GM23338 (cell line): ENCODE measurements around the gene BSCL2. TPM values are rescaled to one million over a fixed set of nuclear protein-coding genes. Genes with fewer than 3 reads are reported as not detected.

Source experiments
- ATAC-seq: fragments of 200-7000 bp; cut with Tn5 transposase; 3 replicates; pipeline ENCODE4 v1.9.1; 2020
- DNase-seq: peaks from one replicate; pipeline ENCODE4 v3.0.0-alpha.2; 2015; ENCODE audit warnings: low spot score
- H2AFZ ChIP-seq: fragments of 200-600 bp; sonication (generic); 2 replicates; pipeline ENCODE4 v1.8.0; 2016; ENCODE audit warnings: antibody characterized with exemption, mild to moderate bottlenecking, moderate library complexity
- H3F3A ChIP-seq: fragments of 200-600 bp; sonication (generic); replicated peaks from 2 replicates; pipeline ENCODE4 v1.8.0; 2017; ENCODE audit warnings: antibody characterized with exemption, mixed run types, low read depth
- H3K27ac ChIP-seq: fragments of 200-600 bp; sonication (generic); 2 replicates; pipeline ENCODE4 v1.6.1; 2016; ENCODE audit warnings: low read depth
- H3K27me3 ChIP-seq: fragments of 200-600 bp; sonication (generic); 2 replicates; pipeline ENCODE4 v1.8.0; 2016; ENCODE audit warnings: mild to moderate bottlenecking, mixed run types, moderate library complexity; ENCODE audit not compliant: insufficient read depth
- H3K36me3 ChIP-seq: fragments of 200-600 bp; sonication (generic); 2 replicates; pipeline ENCODE4 v1.8.0; 2016; ENCODE audit warnings: mild to moderate bottlenecking; ENCODE audit not compliant: insufficient read depth
- H3K4me1 ChIP-seq: fragments of 200-600 bp; sonication (generic); 2 replicates; pipeline ENCODE4 v1.8.0; 2016; ENCODE audit warnings: mild to moderate bottlenecking, moderate library complexity; ENCODE audit not compliant: insufficient read depth
- H3K4me2 ChIP-seq: fragments of 200-600 bp; sonication (generic); 2 replicates; pipeline ENCODE4 v1.7.1; 2017; ENCODE audit warnings: mixed run types
- H3K4me3 ChIP-seq: fragments of 200-600 bp; sonication (generic); 2 replicates; pipeline ENCODE4 v1.6.1; 2016; ENCODE audit warnings: mixed run types
- H3K79me2 ChIP-seq: fragments of 200-600 bp; sonication (generic); replicated peaks from 2 replicates; pipeline ENCODE4 v1.8.0; 2017; ENCODE audit warnings: mild to moderate bottlenecking; ENCODE audit not compliant: insufficient read depth
- H3K9me2 ChIP-seq: fragments of 200-600 bp; sonication (generic); 2 replicates; pipeline ENCODE4 v1.8.0; 2017; ENCODE audit not compliant: insufficient read depth
- H4K20me1 ChIP-seq: fragments of 200-600 bp; sonication (generic); replicated peaks from 2 replicates; pipeline ENCODE4 v1.8.0; 2017; ENCODE audit warnings: mild to moderate bottlenecking; ENCODE audit not compliant: insufficient read depth
- H3K27ac Mint-ChIP-seq: 2 replicates; pipeline ENCODE4 v1.8.0; 2020; ENCODE audit warnings: inconsistent platforms, mild to moderate bottlenecking, moderate library complexity, mixed read lengths
- H3K27me3 Mint-ChIP-seq: 3 replicates; pipeline ENCODE4 v1.8.0; 2022; ENCODE audit warnings: low read depth, mild to moderate bottlenecking, moderate library complexity, mixed read lengths, inconsistent platforms; ENCODE audit not compliant: insufficient read depth, poor library complexity
- H3K36me3 Mint-ChIP-seq: 3 replicates; pipeline ENCODE4 v1.8.0; 2021; ENCODE audit warnings: low read depth, mild to moderate bottlenecking, inconsistent platforms, moderate library complexity, mixed read lengths
- H3K4me1 Mint-ChIP-seq: 3 replicates; pipeline ENCODE4 v1.8.0; 2020; ENCODE audit warnings: mild to moderate bottlenecking, inconsistent platforms, mixed read lengths
- H3K4me3 Mint-ChIP-seq: 3 replicates; pipeline ENCODE4 v1.8.0; 2021; ENCODE audit warnings: moderate library complexity, mild to moderate bottlenecking, inconsistent platforms, mixed read lengths
- H3K9me3 Mint-ChIP-seq: 3 replicates; pipeline ENCODE4 v1.8.0; 2020; ENCODE audit warnings: moderate library complexity, mild to moderate bottlenecking, inconsistent platforms, mixed read lengths
- EZH2phosphoT487 ChIP-seq: fragments of 200-600 bp; sonication (generic); IDR thresholded peaks from one replicate; pipeline ENCODE4 v1.8.1; 2018; ENCODE audit warnings: antibody characterized with exemption; ENCODE audit not compliant: unreplicated experiment
- JUNB ChIP-seq: IDR thresholded peaks from one replicate; pipeline ENCODE4 v1.6.1; 2016; ENCODE audit warnings: antibody characterized with exemption; ENCODE audit not compliant: unreplicated experiment
- NANOG ChIP-seq: IDR thresholded peaks from 2 replicates; pipeline ENCODE4 v1.6.1; 2016; ENCODE audit warnings: antibody characterized with exemption, borderline replicate concordance
- STAT1 ChIP-seq: IDR thresholded peaks from one replicate; pipeline ENCODE4 v1.6.1; 2016; ENCODE audit warnings: antibody characterized with exemption; ENCODE audit not compliant: unreplicated experiment
- ZNF114 ChIP-seq: fragments of 250-450 bp; sonication (Bioruptor Pico); IDR thresholded peaks from 2 replicates; pipeline ENCODE4 v1.5.0; 2020; ENCODE audit warnings: mild to moderate bottlenecking, moderate library complexity
- ZNF331 ChIP-seq: fragments of 250-450 bp; sonication (Bioruptor Pico); IDR thresholded peaks from 2 replicates; pipeline ENCODE4 v1.5.0; 2020; ENCODE audit warnings: low read depth, mild to moderate bottlenecking, moderate library complexity
- polyA plus RNA-seq: library from polyadenylated mRNA; unstranded; fragments of >200 nt; fragmentation: Nextera tagmentation; extraction: Ambion mirVana; gene quantifications from 2 replicates; pipeline ENCODE4 v1.2.1, GENCODE V29; 2016
- total RNA-seq: library from RNA; depleted of rRNA; stranded (reverse); fragments of >200 nt; shearing (Covaris generic); gene quantifications from 2 replicates; pipeline ENCODE4 v1.2.3, GENCODE V29; 2014
- TF ChIP-seq, protein P1 (sequence below): fragments of 250-450 bp; sonication (Bioruptor Pico); IDR thresholded peaks from 2 replicates; pipeline ENCODE4 v1.5.0; 2020; ENCODE audit warnings: mild to moderate bottlenecking, moderate library complexity
- TF ChIP-seq, protein P2 (sequence below), 2 experiments: fragments of 200-600 bp in 1 of 2; sonication (generic) in 1 of 2; conservative IDR thresholded peaks; 2 replicates each; pipeline versions ENCODE4 v1.5.1 to v1.6.1; 2016 to 2017; ENCODE audit warnings: antibody characterized with exemption in 2 of 2, low read depth in 2 of 2, mild to moderate bottlenecking in 2 of 2, moderate library complexity in 1 of 2
- TF ChIP-seq, protein P3 (sequence below): IDR thresholded peaks from one replicate; pipeline ENCODE4 v1.6.1; 2018; ENCODE audit warnings: antibody characterized with exemption; ENCODE audit not compliant: unreplicated experiment

BSCL2 gene
- total and polyA plus RNA-seq, 2 experiments from 2014 or later: 60.2 to 81.7 TPM

DNA sequence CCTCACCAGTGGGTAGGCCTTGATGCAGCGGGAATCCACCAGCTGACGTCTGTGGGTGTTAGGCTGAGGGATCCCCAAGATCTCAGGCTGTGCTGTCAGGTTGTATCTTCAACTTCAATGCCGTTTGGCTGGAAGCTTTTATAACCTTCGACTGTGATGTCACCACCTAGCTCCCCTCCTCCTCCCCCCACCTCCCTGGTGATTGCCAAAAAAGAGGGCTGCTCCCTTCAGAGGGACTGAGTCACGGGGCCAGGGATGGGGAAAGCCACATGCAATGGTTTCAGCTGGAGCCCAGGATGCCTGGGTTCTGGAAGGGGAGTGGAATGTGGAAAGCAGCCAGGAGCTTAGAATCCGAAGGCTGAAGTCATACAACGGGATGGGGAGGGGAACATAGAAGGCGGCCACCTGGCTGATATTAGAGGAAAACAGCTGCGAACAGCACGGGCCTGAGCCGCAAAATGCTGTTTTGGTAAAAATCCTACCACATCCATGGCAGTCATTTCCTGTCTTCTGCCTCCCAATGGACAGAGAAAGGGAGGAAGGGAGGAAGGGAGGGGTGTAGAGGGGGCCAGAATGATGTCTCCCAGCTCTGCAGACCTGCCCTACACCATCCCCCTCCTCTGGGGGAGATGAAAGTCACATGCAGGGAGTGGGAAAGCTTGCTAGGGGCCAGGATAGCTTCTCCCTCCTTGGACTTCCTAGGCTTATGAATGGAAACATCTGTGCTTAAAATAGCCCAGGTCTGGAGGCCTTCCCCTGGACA lies 17.6 kb downstream of the BSCL2 start, which contains the start of gene LRRN4CL:
TSS of gene LRRN4CL (minus strand) at position 110 of the 763 bp plus-strand sequence. CDS start 1,022 bp downstream, outside the sequence.
- no peaks in the 10 kb centered on the region for H3K9me3 Mint-ChIP-seq
- no peak for ATAC-seq
- peaks cover 7% of the 10 kb centered on the region for H3K27me3 Mint-ChIP-seq
- peaks cover 20% of the 10 kb centered on the region for H3K27me3 ChIP-seq
- peak within 1 kb of the TSS; percentile 53 for H3K27ac Mint-ChIP-seq
- peaks cover 33% of the 10 kb centered on the region for H3K36me3 Mint-ChIP-seq
- H3K27ac ChIP-seq: no peak within 1 kb of the TSS
- H3K9me2 ChIP-seq: no peaks in the 10 kb centered on the region
- H3K4me3 Mint-ChIP-seq: peak within 1 kb of the TSS; percentile 7; the same call in 2 of the 3 replicates
- peak within 1 kb of the TSS; percentile 82 for H3K4me2 ChIP-seq
- peak within 1 kb of the TSS; percentile 56 for H3K4me3 ChIP-seq
- H3K36me3 ChIP-seq: no peaks in the 10 kb centered on the region; the same call in 1 of the 2 replicates
- DNase-seq: no peak
- no peak for TF ChIP-seq ZNF114 (CRISPR knock-in tag)
- H4K20me1 ChIP-seq: no peaks in the 10 kb centered on the region
- no peaks in the 10 kb centered on the region for H3K79me2 ChIP-seq
- H3K4me1 Mint-ChIP-seq: peaks cover 15% of the 10 kb centered on the region; the same call in 2 of the 3 replicates
- H3K4me1 ChIP-seq: peaks cover 8% of the 10 kb centered on the region
- peaks cover 13% of the 10 kb centered on the region for H3F3A ChIP-seq
- peak within 1 kb of the TSS; percentile 99 for H2AFZ ChIP-seq

DNA sequence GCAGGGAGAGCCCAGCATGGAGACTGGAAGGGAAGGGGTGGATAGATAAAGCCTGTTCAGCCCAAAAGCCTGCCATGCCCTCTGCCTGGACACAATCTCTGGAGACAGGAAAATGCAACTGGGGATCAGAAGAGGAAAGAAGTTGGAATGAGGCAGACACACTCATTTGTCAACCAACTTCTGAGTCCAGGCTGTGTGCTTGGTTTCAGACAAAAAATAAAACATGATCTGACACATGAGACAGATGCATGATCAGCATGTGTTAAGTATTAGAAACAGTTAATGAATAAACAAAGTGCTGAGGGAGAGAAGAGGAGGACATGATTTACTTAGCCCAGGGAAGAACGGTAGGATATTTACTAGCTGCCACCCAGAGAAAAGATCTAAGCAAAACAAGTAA lies 18.7 kb downstream of the BSCL2 start:
- no peak for ATAC-seq
- Histone ChIP-seq H3K27me3 (peaks cover 20% of the 10 kb centered on the region), H3K4me1 (peaks cover 8% of the 10 kb centered on the region), H3K27ac (no peak overlapping the region), H4K20me1 (no peaks in the 10 kb centered on the region), H3K4me2 (peak overlapping the region; percentile 82), H3K4me3 (peak overlapping the region; percentile 56), H3K36me3 (no peaks in the 10 kb centered on the region; the same call in 1 of the 2 replicates), H3K9me2 (no peaks in the 10 kb centered on the region), H3K79me2 (no peaks in the 10 kb centered on the region), H2AFZ (peak overlapping the region; percentile 99), H3F3A (peaks cover 8% of the 10 kb centered on the region)
- H3K4me1 Mint-ChIP-seq: peaks cover 12% of the 10 kb centered on the region; the same call in 2 of the 3 replicates
- no peaks in the 10 kb centered on the region for H3K9me3 Mint-ChIP-seq
- DNase-seq: no peak
- peak overlapping the region; percentile 7; the same call in 2 of the 3 replicates for H3K4me3 Mint-ChIP-seq
- peaks cover 9% of the 10 kb centered on the region for H3K27me3 Mint-ChIP-seq
- H3K27ac Mint-ChIP-seq: no peak overlapping the region
- peaks cover 28% of the 10 kb centered on the region for H3K36me3 Mint-ChIP-seq
- TF ChIP-seq, protein P1, sequence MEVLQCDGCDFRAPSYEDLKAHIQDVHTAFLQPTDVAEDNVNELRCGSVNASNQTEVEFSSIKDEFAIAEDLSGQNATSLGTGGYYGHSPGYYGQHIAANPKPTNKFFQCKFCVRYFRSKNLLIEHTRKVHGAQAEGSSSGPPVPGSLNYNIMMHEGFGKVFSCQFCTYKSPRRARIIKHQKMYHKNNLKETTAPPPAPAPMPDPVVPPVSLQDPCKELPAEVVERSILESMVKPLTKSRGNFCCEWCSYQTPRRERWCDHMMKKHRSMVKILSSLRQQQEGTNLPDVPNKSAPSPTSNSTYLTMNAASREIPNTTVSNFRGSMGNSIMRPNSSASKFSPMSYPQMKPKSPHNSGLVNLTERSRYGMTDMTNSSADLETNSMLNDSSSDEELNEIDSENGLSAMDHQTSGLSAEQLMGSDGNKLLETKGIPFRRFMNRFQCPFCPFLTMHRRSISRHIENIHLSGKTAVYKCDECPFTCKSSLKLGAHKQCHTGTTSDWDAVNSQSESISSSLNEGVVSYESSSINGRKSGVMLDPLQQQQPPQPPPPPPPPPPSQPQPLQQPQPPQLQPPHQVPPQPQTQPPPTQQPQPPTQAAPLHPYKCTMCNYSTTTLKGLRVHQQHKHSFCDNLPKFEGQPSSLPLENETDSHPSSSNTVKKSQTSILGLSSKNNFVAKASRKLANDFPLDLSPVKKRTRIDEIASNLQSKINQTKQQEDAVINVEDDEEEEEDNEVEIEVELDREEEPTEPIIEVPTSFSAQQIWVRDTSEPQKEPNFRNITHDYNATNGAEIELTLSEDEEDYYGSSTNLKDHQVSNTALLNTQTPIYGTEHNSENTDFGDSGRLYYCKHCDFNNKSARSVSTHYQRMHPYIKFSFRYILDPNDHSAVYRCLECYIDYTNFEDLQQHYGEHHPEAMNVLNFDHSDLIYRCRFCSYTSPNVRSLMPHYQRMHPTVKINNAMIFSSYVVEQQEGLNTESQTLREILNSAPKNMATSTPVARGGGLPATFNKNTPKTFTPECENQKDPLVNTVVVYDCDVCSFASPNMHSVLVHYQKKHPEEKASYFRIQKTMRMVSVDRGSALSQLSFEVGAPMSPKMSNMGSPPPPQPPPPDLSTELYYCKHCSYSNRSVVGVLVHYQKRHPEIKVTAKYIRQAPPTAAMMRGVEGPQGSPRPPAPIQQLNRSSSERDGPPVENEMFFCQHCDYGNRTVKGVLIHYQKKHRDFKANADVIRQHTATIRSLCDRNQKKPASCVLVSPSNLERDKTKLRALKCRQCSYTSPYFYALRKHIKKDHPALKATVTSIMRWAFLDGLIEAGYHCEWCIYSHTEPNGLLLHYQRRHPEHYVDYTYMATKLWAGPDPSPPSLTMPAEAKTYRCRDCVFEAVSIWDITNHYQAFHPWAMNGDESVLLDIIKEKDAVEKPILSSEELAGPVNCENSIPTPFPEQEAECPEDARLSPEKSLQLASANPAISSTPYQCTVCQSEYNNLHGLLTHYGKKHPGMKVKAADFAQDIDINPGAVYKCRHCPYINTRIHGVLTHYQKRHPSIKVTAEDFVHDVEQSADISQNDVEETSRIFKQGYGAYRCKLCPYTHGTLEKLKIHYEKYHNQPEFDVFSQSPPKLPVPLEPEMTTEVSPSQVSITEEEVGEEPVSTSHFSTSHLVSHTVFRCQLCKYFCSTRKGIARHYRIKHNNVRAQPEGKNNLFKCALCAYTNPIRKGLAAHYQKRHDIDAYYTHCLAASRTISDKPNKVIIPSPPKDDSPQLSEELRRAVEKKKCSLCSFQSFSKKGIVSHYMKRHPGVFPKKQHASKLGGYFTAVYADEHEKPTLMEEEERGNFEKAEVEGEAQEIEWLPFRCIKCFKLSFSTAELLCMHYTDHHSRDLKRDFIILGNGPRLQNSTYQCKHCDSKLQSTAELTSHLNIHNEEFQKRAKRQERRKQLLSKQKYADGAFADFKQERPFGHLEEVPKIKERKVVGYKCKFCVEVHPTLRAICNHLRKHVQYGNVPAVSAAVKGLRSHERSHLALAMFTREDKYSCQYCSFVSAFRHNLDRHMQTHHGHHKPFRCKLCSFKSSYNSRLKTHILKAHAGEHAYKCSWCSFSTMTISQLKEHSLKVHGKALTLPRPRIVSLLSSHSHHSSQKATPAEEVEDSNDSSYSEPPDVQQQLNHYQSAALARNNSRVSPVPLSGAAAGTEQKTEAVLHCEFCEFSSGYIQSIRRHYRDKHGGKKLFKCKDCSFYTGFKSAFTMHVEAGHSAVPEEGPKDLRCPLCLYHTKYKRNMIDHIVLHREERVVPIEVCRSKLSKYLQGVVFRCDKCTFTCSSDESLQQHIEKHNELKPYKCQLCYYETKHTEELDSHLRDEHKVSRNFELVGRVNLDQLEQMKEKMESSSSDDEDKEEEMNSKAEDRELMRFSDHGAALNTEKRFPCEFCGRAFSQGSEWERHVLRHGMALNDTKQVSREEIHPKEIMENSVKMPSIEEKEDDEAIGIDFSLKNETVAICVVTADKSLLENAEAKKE (CRISPR knock-in tag): no peak
- TF ChIP-seq, protein P2, sequence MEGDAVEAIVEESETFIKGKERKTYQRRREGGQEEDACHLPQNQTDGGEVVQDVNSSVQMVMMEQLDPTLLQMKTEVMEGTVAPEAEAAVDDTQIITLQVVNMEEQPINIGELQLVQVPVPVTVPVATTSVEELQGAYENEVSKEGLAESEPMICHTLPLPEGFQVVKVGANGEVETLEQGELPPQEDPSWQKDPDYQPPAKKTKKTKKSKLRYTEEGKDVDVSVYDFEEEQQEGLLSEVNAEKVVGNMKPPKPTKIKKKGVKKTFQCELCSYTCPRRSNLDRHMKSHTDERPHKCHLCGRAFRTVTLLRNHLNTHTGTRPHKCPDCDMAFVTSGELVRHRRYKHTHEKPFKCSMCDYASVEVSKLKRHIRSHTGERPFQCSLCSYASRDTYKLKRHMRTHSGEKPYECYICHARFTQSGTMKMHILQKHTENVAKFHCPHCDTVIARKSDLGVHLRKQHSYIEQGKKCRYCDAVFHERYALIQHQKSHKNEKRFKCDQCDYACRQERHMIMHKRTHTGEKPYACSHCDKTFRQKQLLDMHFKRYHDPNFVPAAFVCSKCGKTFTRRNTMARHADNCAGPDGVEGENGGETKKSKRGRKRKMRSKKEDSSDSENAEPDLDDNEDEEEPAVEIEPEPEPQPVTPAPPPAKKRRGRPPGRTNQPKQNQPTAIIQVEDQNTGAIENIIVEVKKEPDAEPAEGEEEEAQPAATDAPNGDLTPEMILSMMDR (conservative IDR thresholded peaks at IDR 0.05; ENCODE audit: low read depth in 2 of 2): no peak
- TF ChIP-seq ZNF331 (CRISPR knock-in tag) (no peak), ZNF114 (CRISPR knock-in tag) (no peak), NANOG (no peak), EZH2phosphoT487 (no peak), STAT1 (no peak), JUNB (no peak)
- TF ChIP-seq, protein P3, sequence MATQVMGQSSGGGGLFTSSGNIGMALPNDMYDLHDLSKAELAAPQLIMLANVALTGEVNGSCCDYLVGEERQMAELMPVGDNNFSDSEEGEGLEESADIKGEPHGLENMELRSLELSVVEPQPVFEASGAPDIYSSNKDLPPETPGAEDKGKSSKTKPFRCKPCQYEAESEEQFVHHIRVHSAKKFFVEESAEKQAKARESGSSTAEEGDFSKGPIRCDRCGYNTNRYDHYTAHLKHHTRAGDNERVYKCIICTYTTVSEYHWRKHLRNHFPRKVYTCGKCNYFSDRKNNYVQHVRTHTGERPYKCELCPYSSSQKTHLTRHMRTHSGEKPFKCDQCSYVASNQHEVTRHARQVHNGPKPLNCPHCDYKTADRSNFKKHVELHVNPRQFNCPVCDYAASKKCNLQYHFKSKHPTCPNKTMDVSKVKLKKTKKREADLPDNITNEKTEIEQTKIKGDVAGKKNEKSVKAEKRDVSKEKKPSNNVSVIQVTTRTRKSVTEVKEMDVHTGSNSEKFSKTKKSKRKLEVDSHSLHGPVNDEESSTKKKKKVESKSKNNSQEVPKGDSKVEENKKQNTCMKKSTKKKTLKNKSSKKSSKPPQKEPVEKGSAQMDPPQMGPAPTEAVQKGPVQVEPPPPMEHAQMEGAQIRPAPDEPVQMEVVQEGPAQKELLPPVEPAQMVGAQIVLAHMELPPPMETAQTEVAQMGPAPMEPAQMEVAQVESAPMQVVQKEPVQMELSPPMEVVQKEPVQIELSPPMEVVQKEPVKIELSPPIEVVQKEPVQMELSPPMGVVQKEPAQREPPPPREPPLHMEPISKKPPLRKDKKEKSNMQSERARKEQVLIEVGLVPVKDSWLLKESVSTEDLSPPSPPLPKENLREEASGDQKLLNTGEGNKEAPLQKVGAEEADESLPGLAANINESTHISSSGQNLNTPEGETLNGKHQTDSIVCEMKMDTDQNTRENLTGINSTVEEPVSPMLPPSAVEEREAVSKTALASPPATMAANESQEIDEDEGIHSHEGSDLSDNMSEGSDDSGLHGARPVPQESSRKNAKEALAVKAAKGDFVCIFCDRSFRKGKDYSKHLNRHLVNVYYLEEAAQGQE: no peak
